Skeletal muscle tissue (tissue), 4 donors: ENCODE measurements around the gene DBF4. TPM values are rescaled to one million over a fixed set of nuclear protein-coding genes. Genes with fewer than 3 reads are reported as not detected.
A peak's percentile ranks its signal among the peaks of the same experiment; 100 is the strongest.
"Not testable (repeated sequence)": the region's sequence is repeated elsewhere in the genome, so short reads cannot be mapped to it uniquely, and the experiment has no call there.

Experiments
- H3K27ac ChIP-seq: one replicate; pipeline ENCODE4 v1.7.0; 2013; ENCODE audit warnings: mild to moderate bottlenecking, low read depth, low read length, inconsistent platforms
- H3K27me3 ChIP-seq, 3 donors: one replicate each; pipeline ENCODE4 v1.7.0; 2013; ENCODE audit warnings: low read length in 3 of 3; ENCODE audit not compliant: control insufficient read depth in 3 of 3, insufficient read depth in 3 of 3
- H3K36me3 ChIP-seq, 3 donors: one replicate each; pipeline ENCODE4 v1.7.0; 2013; ENCODE audit warnings: low read length in 3 of 3; ENCODE audit not compliant: control insufficient read depth in 3 of 3, insufficient read depth in 3 of 3
- H3K4me1 ChIP-seq, 3 donors: one replicate each; pipeline ENCODE4 v1.7.0; 2013; ENCODE audit warnings: low read length in 3 of 3, mild to moderate bottlenecking in 3 of 3; ENCODE audit not compliant: control insufficient read depth in 3 of 3, insufficient read depth in 3 of 3
- H3K4me3 ChIP-seq, 3 donors: one replicate each; pipeline ENCODE4 v1.7.0; 2013; ENCODE audit warnings: low read length in 3 of 3
- H3K9ac ChIP-seq, 3 donors: one replicate each; pipeline ENCODE4 v1.7.0; 2013; ENCODE audit warnings: low read length in 3 of 3, mild to moderate bottlenecking in 3 of 3, moderate library complexity in 2 of 3, low read depth in 1 of 3
- H3K9me3 ChIP-seq, 3 donors: one replicate each; pipeline ENCODE4 v1.7.0; 2013; ENCODE audit warnings: low read length in 3 of 3; ENCODE audit not compliant: control insufficient read depth in 3 of 3
- total RNA-seq: library from RNA; depleted of rRNA; stranded (reverse); fragments of >200 nt; gene quantifications from one replicate; pipeline ENCODE4 v1.2.3, GENCODE V29; 2014
- donor health status: Osteomylitis.

DBF4 gene
- total RNA-seq, 1 donor from 2014 or later = 8.4 TPM

GRCh38 chr7:87877366-87878040 lies 1.2 kb downstream of the DBF4 start:
- H3K27me3 ChIP-seq = no peaks in the 10 kb centered on the region
- peak overlapping the region; percentile 90 for H3K27ac ChIP-seq

GRCh38 chr7:87878208-87878735 lies 2.0 kb downstream of the DBF4 start:
- Histone ChIP-seq H3K27ac (no peak overlapping the region), H3K9me3 (no peaks in the 10 kb centered on the region), H3K36me3 (no peaks in the 10 kb centered on the region), H3K9ac (no peak overlapping the region), H3K4me1 (peaks cover 4 to 8% (median 4%) of the 10 kb centered on the region in 3 donors), H3K4me3 (no peak overlapping the region), H3K27me3 (no peaks in the 10 kb centered on the region)

More at GRCh38 chr7:87877366-87878040, 1.2 kb downstream of the DBF4 start:
- peaks cover 4 to 8% (median 4%) of the 10 kb centered on the region in 3 donors for H3K4me1 ChIP-seq
- peak overlapping the region; percentile 90 to 92 (median 90) for H3K9ac ChIP-seq
- no peaks in the 10 kb centered on the region for H3K36me3 ChIP-seq
- H3K4me3 ChIP-seq = peak overlapping the region; percentile 78 to 87 (median 83)
- no peaks in the 10 kb centered on the region for H3K9me3 ChIP-seq

DNA sequence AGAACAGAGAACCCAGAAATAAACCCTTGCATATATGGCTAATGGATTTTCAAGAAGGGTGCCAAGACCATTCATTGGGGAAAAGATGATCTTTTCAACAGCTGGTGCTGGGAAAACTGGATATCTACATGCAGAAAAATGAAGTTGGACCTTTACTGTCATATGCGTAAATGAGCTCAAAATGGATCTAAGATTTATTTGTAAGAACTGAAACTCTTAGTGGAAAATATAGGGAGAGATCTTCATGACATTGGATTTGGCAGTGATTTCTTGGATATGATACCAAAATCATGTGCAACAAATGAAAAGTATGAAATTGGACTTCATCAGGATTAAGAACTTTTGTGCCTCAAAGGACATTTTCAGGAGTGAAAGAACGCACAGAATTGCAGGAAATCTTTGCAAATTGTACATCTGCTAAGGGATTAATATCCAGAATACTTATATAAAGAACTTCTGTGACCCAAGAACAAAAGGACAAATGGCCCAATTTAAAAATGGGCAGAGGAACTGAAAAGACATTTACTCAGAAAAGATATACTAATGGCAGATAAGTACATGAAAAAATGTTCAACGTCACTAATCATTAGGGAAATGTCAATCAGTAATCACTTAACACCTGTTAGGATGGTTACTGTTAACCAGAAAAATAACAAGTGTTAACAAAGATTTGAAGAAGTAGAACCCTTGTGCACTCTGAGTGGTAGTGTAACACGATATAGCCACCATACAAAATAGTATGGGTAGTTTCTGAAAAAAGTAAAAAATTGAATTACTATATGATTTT lies 6.1 kb downstream of the DBF4 start:
- H3K27ac ChIP-seq = no peak overlapping the region
- H3K9me3 ChIP-seq = no peaks in the 10 kb centered on the region
- H3K9ac ChIP-seq = no peak overlapping the region
- peaks cover 0 to under 1% (median under 1%) of the 10 kb centered on the region in 3 donors for H3K36me3 ChIP-seq
- H3K4me1 ChIP-seq = peaks cover 0 to 4% (median 2%) of the 10 kb centered on the region in 3 donors
- H3K27me3 ChIP-seq = no peaks in the 10 kb centered on the region
- no peak overlapping the region for H3K4me3 ChIP-seq

DNA sequence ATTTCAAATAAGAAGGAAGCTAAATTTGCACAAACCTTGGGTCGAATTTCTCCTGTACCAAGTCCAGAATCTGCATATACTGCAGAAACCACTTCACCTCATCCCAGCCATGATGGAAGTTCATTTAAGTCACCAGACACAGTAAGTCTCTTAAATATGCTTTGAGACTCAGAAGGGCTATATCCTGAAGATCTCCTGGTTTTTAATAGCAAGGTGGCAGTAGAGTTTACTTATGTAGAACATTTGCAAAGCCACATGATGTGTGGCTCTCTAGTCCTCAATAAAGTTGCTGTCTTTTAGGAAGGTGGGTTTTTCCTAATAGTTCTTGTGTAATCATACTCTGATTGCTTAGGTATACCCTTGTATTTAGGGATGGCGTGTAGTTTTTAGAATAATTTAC lies 8.7 kb downstream of the DBF4 start:
- H3K27me3 ChIP-seq = no peaks in the 10 kb centered on the region
- H3K27ac ChIP-seq = no peak overlapping the region
- H3K9me3 ChIP-seq = no peaks in the 10 kb centered on the region
- no peak overlapping the region for H3K9ac ChIP-seq
- H3K4me3 ChIP-seq = no peak overlapping the region
- H3K36me3 ChIP-seq = peaks cover 0 to 3% (median 3%) of the 10 kb centered on the region in 3 donors
- no peaks in the 10 kb centered on the region for H3K4me1 ChIP-seq

DNA sequence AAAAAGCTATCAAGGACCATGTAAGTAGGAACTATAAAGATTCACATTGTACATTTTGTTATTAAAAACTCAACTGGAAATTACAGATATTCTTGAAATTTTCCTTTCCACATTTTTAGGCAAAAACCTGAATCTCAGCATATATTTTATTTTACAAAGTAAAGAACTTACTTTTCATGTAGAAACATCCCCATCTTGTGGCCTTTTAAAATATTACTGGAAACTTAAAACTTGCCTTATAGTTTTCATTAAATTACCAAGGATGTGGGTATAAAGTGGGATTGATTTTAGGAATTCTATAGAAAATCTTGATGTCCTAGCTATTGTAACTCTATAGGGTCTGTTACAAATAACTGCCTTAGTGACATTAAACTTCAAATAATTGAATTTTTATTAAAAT lies 10.6 kb downstream of the DBF4 start:
- H3K9me3 ChIP-seq = no peaks in the 10 kb centered on the region
- no peak overlapping the region for H3K27ac ChIP-seq
- H3K9ac ChIP-seq = no peak overlapping the region
- H3K27me3 ChIP-seq = no peaks in the 10 kb centered on the region
- H3K36me3 ChIP-seq = peaks cover 0 to 3% (median 3%) of the 10 kb centered on the region in 3 donors
- H3K4me1 ChIP-seq = no peaks in the 10 kb centered on the region
- no peak overlapping the region for H3K4me3 ChIP-seq

DNA sequence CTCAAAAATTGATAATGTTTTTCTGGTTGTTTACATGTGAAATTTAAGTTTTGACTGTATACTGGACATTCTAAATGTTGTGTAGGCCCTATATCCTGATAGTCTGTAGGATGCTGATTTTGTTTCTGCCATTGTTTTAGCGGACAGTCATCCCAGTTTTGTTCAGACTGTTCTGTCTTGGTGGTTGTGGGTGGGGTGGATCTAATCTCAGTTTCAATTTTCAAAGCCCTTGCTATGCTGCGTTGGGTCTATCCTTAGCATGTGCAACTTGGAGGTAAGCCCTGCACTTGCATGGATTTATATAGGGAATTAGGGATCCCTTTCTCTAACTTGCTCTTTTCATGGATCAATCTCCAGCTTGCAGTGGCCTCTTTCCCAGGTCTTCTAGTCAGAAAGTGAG lies 19.1 kb downstream of the DBF4 start:
- Histone ChIP-seq H3K36me3 (peaks cover 0 to 6% (median 0%) of the 10 kb centered on the region in 3 donors), H3K9ac (no peak overlapping the region)

DNA sequence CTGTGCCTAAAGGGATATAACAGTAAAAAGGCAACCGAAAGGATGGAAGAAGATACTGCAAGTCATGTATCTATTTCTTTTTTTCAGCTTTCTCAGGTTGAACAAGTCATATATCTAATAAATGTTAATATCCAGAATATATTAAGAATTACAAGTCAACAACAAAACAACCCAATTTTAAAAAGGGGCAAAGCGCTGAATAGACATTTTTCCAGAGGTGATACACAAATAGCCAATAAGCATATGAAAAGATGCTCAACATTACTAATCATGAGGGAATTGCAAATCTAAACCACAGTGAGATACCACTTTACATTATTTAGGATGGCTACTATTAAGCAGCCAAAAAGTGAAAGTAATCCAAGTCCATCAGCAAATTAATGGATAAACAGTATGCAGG lies 23.0 kb downstream of the DBF4 start:
- Histone ChIP-seq H3K36me3 (peaks cover 0 to 8% (median 6%) of the 10 kb centered on the region in 3 donors), H3K27me3 (no peaks in the 10 kb centered on the region), H3K4me1 (no peaks in the 10 kb centered on the region), H3K9me3 (no peaks in the 10 kb centered on the region), H3K9ac (no peak overlapping the region), H3K27ac (no peak overlapping the region), H3K4me3 (no peak overlapping the region)

More for the DNA sequence above, 19.1 kb downstream of the DBF4 start:
- no peaks in the 10 kb centered on the region for H3K9me3 ChIP-seq
- H3K4me1 ChIP-seq = no peaks in the 10 kb centered on the region
- no peak overlapping the region for H3K4me3 ChIP-seq
- no peak overlapping the region for H3K27ac ChIP-seq
- no peaks in the 10 kb centered on the region for H3K27me3 ChIP-seq

GRCh38 chr7:87907136-87907906 lies 31.0 kb downstream of the DBF4 start:
- H3K27me3 ChIP-seq, H3K36me3 ChIP-seq, H3K9ac ChIP-seq, H3K4me3 ChIP-seq, H3K9me3 ChIP-seq, H3K4me1 ChIP-seq, H3K27ac ChIP-seq: not testable (repeated sequence)

GRCh38 chr7:87908814-87909213 lies 32.5 kb downstream of the DBF4 start:
- not testable (repeated sequence) for H3K9ac ChIP-seq, H3K9me3 ChIP-seq, H3K4me1 ChIP-seq, H3K27ac ChIP-seq, H3K4me3 ChIP-seq, H3K36me3 ChIP-seq, H3K27me3 ChIP-seq
